Measurements from ENCODE around the gene GHRL.

Gene GHRL

GRCh38 chr3:10327592-10327991, 34.8 kb upstream of the GHRL start:
- no peak for DNase-seq (ENCODE audit: low read depth in 2 of 2)

- DNase-seq (ENCODE audit: low read depth in 2 of 2), result no peak
Measured at GRCh38 chr3:10322352-10322710, 29.6 kb upstream of the GHRL start.

- DNase-seq (ENCODE audit: low read depth in 2 of 2), result no peak
Measured at GRCh38 chr3:10321630-10322351, 29.0 kb upstream of the GHRL start.

- DNase-seq (ENCODE audit: low read depth in 2 of 2), result no peak
Measured at GRCh38 chr3:10320320-10320677, 27.6 kb upstream of the GHRL start.

- DNase-seq (ENCODE audit: low read depth in 2 of 2), result no peak
Measured at GRCh38 chr3:10319804-10320203, 27.1 kb upstream of the GHRL start.

GRCh38 chr3:10319251-10319650, 26.5 kb upstream of the GHRL start:
- DNase-seq (ENCODE audit: low read depth in 2 of 2), result no peak

GRCh38 chr3:10317961-10318350, 25.2 kb upstream of the GHRL start:
- no peak for DNase-seq (ENCODE audit: low read depth in 2 of 2)

- DNase-seq (ENCODE audit: low read depth in 2 of 2), result no peak
Measured at GRCh38 chr3:10317311-10317960, 24.7 kb upstream of the GHRL start.

- no peak for DNase-seq (ENCODE audit: low read depth in 2 of 2)
Measured at GRCh38 chr3:10315771-10316344, 23.1 kb upstream of the GHRL start.

- DNase-seq (ENCODE audit: low read depth in 2 of 2), result no peak
Measured at GRCh38 chr3:10315101-10315500, 22.4 kb upstream of the GHRL start.

- no peak for DNase-seq (ENCODE audit: low read depth in 2 of 2)
Measured at GRCh38 chr3:10312861-10313260, 20.1 kb upstream of the GHRL start.

GRCh38 chr3:10312391-10312790, 19.6 kb upstream of the GHRL start:
- no peak for DNase-seq (ENCODE audit: low read depth in 2 of 2)

GRCh38 chr3:10311710-10312109, 19.0 kb upstream of the GHRL start:
- DNase-seq (ENCODE audit: low read depth in 2 of 2), result no peak

GRCh38 chr3:10310578-10310977, 17.8 kb upstream of the GHRL start:
- DNase-seq (ENCODE audit: low read depth in 2 of 2), result no peak

GRCh38 chr3:10309736-10310135, 17.0 kb upstream of the GHRL start:
- DNase-seq (ENCODE audit: low read depth in 2 of 2), result no peak

GRCh38 chr3:10308678-10309077, 15.9 kb upstream of the GHRL start:
- no peak for DNase-seq (ENCODE audit: low read depth in 2 of 2)

- no peak for DNase-seq (ENCODE audit: low read depth in 2 of 2)
Measured at GRCh38 chr3:10306156-10306555, 13.4 kb upstream of the GHRL start.

- DNase-seq (ENCODE audit: low read depth in 2 of 2), result no peak
Measured at GRCh38 chr3:10305331-10305902, 12.7 kb upstream of the GHRL start.

GRCh38 chr3:10304905-10305304, 12.2 kb upstream of the GHRL start:
- DNase-seq (ENCODE audit: low read depth in 2 of 2), result no peak

- DNase-seq (ENCODE audit: low read depth in 2 of 2), result no peak
Measured at GRCh38 chr3:10303785-10304184, 11.0 kb upstream of the GHRL start.

GRCh38 chr3:10303105-10303504, 10.4 kb upstream of the GHRL start:
- no peak for DNase-seq (ENCODE audit: low read depth in 2 of 2)

GRCh38 chr3:10300087-10300486, 7.3 kb upstream of the GHRL start:
- DNase-seq (ENCODE audit: low read depth in 2 of 2), result no peak

GRCh38 chr3:10299679-10300078, 6.9 kb upstream of the GHRL start:
- DNase-seq (ENCODE audit: low read depth in 2 of 2), result no peak

Measured in stimulated activated CD4-positive, alpha-beta T cell treated with anti-CD3 and anti-CD28 coated beads, Interleukin-1b, Interleukin-23, amount 100 ng/mL, for 1 hour (primary cell).